AG04449 (cell line): ENCODE data around the gene NOTCH2.

Experiments
- CTCF ChIA-PET: fragments of 350-600 bp; formaldehyde crosslinking; extraction: SDS; loops from one replicate; lab custom pipeline; 2021; ENCODE audit warnings: antibody characterized with exemption; lab: Yijun Ruan, JAX
- POLR2A ChIA-PET: fragments of 400-600, 350-600 bp; formaldehyde crosslinking; extraction: SDS; loops from one replicate; lab custom pipeline; 2020; ENCODE audit warnings: antibody characterized with exemption, inconsistent platforms; lab: Yijun Ruan, JAX
- DNase-seq: peaks from one replicate; pipeline ENCODE4 v3.0.0-alpha.2; 2010; ENCODE audit warnings: low read depth, low spot score
- H3K4me3 ChIP-seq: 2 replicates; pipeline ENCODE4 v1.5.1; 2011; ENCODE audit warnings: low read depth, mild to moderate bottlenecking, control low read depth, low read length
- TF ChIP-seq, protein P1 (sequence below): IDR thresholded peaks from one replicate; pipeline ENCODE4 v1.5.1; 2011; ENCODE audit warnings: mild to moderate bottlenecking, moderate library complexity, low read length, control low read depth, inconsistent platforms; ENCODE audit not compliant: insufficient read depth; ENCODE audit errors: missing control alignments

NOTCH2 gene

DNA sequence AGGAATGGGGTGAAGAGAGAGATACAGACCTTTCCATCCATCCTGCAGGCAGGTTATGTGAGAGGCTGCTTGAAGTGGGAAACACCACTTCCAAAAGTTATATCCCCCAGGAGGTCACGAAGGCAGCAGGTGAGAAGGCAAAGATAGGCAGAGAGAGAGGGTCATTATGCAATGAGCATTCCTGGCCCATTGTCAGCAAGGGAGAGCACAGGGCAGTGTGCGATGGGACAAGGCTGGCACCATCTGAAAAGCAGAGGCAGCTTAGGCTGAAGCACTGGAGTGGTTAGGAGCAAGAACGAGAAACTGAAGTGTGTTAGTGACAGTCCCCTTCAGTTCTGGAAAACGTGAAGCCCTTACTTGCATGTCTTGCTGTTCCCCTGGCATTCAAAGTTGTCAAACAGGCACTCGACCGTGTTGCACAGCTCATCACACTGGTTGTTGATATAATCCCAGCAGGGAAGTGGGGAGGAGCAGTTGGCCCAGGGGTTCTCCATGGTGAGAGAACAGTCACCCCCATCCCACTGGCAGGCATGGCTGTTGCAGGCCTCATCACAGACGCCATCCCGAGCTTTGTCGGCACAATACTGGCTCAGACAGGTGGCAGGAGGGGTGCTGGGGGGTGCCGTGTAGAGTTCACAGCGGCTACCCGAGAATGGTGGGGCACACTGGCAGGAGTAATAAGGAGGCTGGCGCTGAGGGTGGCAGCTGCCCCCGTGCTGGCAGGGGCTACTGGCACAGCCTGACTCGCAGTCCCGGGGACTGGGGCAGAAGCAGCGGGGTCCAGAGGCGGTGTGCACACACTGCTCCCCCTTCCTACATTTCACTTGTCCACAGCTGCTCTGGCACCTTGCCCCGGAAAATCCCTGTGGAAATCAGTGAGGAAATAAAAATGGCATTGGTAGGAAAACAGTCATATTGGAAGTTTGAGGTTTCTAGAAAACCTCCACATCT, 144.2 kb downstream of the NOTCH2 start:
- no peak overlapping the region for H3K4me3 ChIP-seq
- TF ChIP-seq, protein P1, sequence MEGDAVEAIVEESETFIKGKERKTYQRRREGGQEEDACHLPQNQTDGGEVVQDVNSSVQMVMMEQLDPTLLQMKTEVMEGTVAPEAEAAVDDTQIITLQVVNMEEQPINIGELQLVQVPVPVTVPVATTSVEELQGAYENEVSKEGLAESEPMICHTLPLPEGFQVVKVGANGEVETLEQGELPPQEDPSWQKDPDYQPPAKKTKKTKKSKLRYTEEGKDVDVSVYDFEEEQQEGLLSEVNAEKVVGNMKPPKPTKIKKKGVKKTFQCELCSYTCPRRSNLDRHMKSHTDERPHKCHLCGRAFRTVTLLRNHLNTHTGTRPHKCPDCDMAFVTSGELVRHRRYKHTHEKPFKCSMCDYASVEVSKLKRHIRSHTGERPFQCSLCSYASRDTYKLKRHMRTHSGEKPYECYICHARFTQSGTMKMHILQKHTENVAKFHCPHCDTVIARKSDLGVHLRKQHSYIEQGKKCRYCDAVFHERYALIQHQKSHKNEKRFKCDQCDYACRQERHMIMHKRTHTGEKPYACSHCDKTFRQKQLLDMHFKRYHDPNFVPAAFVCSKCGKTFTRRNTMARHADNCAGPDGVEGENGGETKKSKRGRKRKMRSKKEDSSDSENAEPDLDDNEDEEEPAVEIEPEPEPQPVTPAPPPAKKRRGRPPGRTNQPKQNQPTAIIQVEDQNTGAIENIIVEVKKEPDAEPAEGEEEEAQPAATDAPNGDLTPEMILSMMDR = no peak
- CTCF ChIA-PET = interaction anchor here (1.1 to 3.6 kb wide), 3 partner anchors 23 to 55 kb away, joined by 3 to 17 read pairs (median 4); no protein-coding TSS in a partner anchor
- POLR2A ChIA-PET = no interaction called here
- no peak for DNase-seq

- no peak overlapping the region for H3K4me3 ChIP-seq
- TF ChIP-seq, protein P1 = no peak
- no peak for DNase-seq
- ChIA-PET POLR2A (no interaction called here), CTCF (interaction anchor here (0.9 to 4.1 kb wide), 5 partner anchors 19 to 111 kb away, joined by 3 to 17 read pairs (median 4); no protein-coding TSS in a partner anchor)
Observed at GRCh38 chr1:119920104-119920968, 149.1 kb downstream of the NOTCH2 start.

- TF ChIP-seq, protein P1 = no peak
- ChIA-PET CTCF (interaction anchor here (1.1 to 4.1 kb wide), 2 partner anchors 49 to 110 kb away, joined by 4 to 17 read pairs; no protein-coding TSS in a partner anchor), POLR2A (no interaction called here)
- no peak overlapping the region for H3K4me3 ChIP-seq
- DNase-seq = no peak
Observed at GRCh38 chr1:119919241-119919640, 150.2 kb downstream of the NOTCH2 start.

DNA sequence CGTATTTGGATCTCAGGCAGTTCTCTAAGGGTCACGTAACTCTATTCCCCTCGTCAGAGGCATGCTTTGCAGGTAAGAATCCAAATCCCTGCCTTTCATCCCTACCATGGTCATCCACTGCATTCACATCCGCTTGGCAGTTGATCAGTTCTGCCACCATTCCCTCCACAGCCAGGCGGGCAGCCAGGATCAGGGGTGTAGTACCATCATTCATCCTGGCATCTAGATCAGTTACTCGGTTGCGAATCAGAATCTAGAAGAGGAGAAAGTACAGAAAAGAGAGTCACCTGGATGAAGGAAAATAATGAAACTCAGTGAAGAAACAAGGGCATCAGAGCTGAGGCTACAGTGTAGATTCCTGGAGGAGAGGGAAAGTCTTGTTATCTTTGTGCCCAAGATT, 151.2 kb downstream of the NOTCH2 start:
- ChIA-PET POLR2A (no interaction called here), CTCF (interaction anchor here (1.3 to 4.1 kb wide), 2 partner anchors 33 to 48 kb away, joined by 3 to 17 read pairs; no protein-coding TSS in a partner anchor)
- H3K4me3 ChIP-seq = no peak overlapping the region
- TF ChIP-seq, protein P1 = no peak
- no peak for DNase-seq

DNA sequence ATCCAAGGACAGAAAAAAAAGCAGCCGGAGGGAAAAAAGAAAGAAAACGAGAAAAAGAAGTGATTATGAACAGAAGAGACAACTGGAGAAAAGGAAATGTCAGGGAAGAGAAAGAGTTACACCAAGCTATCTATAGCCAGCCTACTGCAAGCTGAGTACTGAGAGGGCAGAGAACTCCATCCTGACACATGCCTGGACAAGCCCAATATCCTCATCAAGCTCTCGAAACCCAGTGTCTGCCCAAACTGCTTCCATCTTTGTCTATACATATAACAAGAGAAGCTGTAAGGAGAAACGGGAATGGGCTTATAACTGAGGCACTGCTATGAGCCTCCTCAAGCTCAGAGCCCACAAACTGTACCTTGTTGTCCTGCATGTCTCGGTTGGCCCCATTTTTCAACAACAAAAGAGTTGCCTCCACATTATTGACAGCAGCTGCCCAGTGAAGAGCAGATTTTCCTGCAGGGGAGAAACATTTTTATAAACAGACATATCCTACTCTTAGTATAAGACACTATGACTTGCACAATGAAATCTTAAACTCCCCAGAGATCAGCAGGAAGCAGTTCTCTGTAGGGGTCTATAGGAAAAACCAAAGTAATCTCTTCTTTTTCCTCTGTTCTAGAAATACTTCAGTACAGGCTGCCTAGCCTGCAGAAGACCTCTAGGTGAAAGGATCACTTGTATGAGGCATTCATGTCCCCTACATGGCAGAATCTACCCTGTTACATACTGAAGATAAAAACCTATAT, 152.0 kb downstream of the NOTCH2 start:
- no peak for DNase-seq
- TF ChIP-seq, protein P1 = no peak
- POLR2A ChIA-PET = no interaction called here
- CTCF ChIA-PET = interaction anchor here (0.6 to 1.3 kb wide), 3 partner anchors 18 to 32 kb away, joined by 3 read pairs; no protein-coding TSS in a partner anchor
- no peak overlapping the region for H3K4me3 ChIP-seq
